Panc1 (cell line): ENCODE results near the gene AOAH. TPM values are rescaled to one million over a fixed set of nuclear protein-coding genes. Genes with fewer than 3 reads are reported as not detected.

Experiments used
- ATAC-seq: fragments of 200-7000 bp; cut with Tn5 transposase; 2 replicates; pipeline ENCODE4 v1.9.1; 2020; ENCODE audit warnings: mild to moderate bottlenecking, moderate library complexity
- BruUV-seq: library from RNA; stranded (reverse); fragments of 400-500 nt; replicated peaks from 2 replicates; lab custom pipeline; 2021; lab: Mats Ljungman, UMichigan
- CTCF ChIA-PET: fragments of 300-600 bp; sonication (Branson Sonifier 250); formaldehyde crosslinking; loops from one replicate; lab custom pipeline; 2022; ENCODE audit warnings: antibody characterized with exemption; lab: Charles Lee
- POLR2A ChIA-PET: fragments of 300-600 bp; sonication (Branson Sonifier 250); formaldehyde crosslinking; loops from one replicate; lab custom pipeline; 2022; ENCODE audit warnings: antibody characterized with exemption; lab: Charles Lee
- DNase-seq: peaks from one replicate; pipeline ENCODE4 v3.0.0-alpha.2; 2010; ENCODE audit warnings: low read depth, low spot score
- H3K27ac ChIP-seq: 2 replicates; pipeline ENCODE4 v1.5.1; 2011; ENCODE audit warnings: mild to moderate bottlenecking, low read length, inconsistent platforms
- H3K27me3 ChIP-seq: fragments of 200-500 bp; sonication (Bioruptor generic); 2 replicates; pipeline ENCODE4 v1.6.0; 2014; ENCODE audit warnings: low read length, inconsistent platforms; ENCODE audit not compliant: control insufficient read depth, insufficient read depth
- H3K36me3 ChIP-seq: fragments of 200-500 bp; sonication (Bioruptor generic); 2 replicates; pipeline ENCODE4 v1.5.1; 2014; ENCODE audit warnings: inconsistent platforms, mild to moderate bottlenecking, low read length, moderate library complexity; ENCODE audit not compliant: control insufficient read depth, insufficient read depth
- H3K4me1 ChIP-seq: 2 replicates; pipeline ENCODE4 v1.5.1; 2011; ENCODE audit warnings: inconsistent platforms, mild to moderate bottlenecking, low read length, moderate library complexity; ENCODE audit not compliant: control insufficient read depth, insufficient read depth
- H3K4me3 ChIP-seq, 2 experiments: 2 replicates each; pipeline ENCODE4 v1.5.1; 2011 to 2012; ENCODE audit warnings: low read depth in 2 of 2, low read length in 2 of 2, mild to moderate bottlenecking in 2 of 2, inconsistent platforms in 1 of 2, moderate library complexity in 1 of 2
- H3K9me3 ChIP-seq: fragments of 200-500 bp; sonication (Bioruptor generic); 2 replicates; pipeline ENCODE4 v1.5.1; 2014; ENCODE audit warnings: low read depth, mild to moderate bottlenecking, inconsistent platforms, low read length, moderate library complexity; ENCODE audit not compliant: control insufficient read depth, insufficient read depth
- POLR2AphosphoS5 ChIP-seq: IDR thresholded peaks from 2 replicates; pipeline ENCODE4 v1.6.1; 2012; ENCODE audit warnings: mild to moderate bottlenecking, low read depth, low read length, moderate library complexity
- SIN3A ChIP-seq: IDR thresholded peaks from 2 replicates; pipeline ENCODE4 v1.6.1; 2012; ENCODE audit warnings: low read depth, mild to moderate bottlenecking, low read length, moderate library complexity, borderline replicate concordance; ENCODE audit not compliant: insufficient read depth
- TCF7L2 ChIP-seq: IDR thresholded peaks from 2 replicates; pipeline ENCODE4 v1.6.1; 2011; ENCODE audit warnings: mild to moderate bottlenecking, low read depth, low read length, inconsistent platforms
- in situ Hi-C: cut with HindIII; loops from 2 replicates; pipeline ENCODE4 v1.10.0; 2016; ENCODE audit warnings: low sequenced_read_pairs, low pct_unique_long_range_greater_than_20kb
- intact Hi-C: fragments of 100-400 bp; cut with micrococcal nuclease; formaldehyde crosslinking; loops from one replicate; pipeline ENCODE4 v1.10.0; 2022; ENCODE audit not compliant: unreplicated experiment
- total RNA-seq: library from RNA; stranded (reverse); gene quantifications from one replicate; pipeline ENCODE4 v1.2.1, GENCODE V29; 2021; ENCODE audit not compliant: unreplicated experiment
- TF ChIP-seq, protein P1 (sequence below), 2 experiments: IDR thresholded peaks; 2 replicates each; pipeline ENCODE4 v1.6.1; 2011 to 2012; ENCODE audit warnings: low read depth in 2 of 2, control low read depth in 1 of 2, low read length in 1 of 2, mild to moderate bottlenecking in 1 of 2, moderate library complexity in 1 of 2; ENCODE audit not compliant: insufficient read depth in 1 of 2
- TF ChIP-seq, protein P2 (sequence below): fragments of 450-650 bp; IDR thresholded peaks from 2 replicates; pipeline ENCODE4 v1.5.1; 2017; ENCODE audit warnings: mild to moderate bottlenecking

Gene AOAH
- total RNA-seq, 1 experiment from 2014 or later: 0.31 TPM

DNA sequence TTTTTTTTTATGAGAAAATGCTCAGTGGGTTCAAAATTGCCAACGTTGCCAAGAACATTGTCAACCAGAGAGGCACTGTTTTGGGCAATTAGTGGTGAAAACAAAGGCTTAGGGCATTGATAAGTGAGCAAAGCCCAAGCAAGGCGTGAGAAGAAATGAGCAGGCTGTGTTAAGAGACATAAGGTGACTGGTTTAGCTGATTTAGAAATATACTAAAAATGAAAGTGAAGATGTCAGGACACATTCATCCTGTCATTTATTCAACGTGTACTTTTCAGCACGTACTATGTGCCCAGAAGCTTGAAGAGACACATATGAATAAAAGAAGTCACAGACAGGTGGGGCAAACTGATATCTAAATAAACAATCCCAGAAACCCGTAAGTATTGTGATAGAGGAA, 31.8 kb downstream of the AOAH start:
- no peaks in the 10 kb centered on the region for H3K4me1 ChIP-seq
- ATAC-seq (no peak), DNase-seq (no peak)
- TF ChIP-seq TCF7L2: no peak
- TF ChIP-seq, protein P1, sequence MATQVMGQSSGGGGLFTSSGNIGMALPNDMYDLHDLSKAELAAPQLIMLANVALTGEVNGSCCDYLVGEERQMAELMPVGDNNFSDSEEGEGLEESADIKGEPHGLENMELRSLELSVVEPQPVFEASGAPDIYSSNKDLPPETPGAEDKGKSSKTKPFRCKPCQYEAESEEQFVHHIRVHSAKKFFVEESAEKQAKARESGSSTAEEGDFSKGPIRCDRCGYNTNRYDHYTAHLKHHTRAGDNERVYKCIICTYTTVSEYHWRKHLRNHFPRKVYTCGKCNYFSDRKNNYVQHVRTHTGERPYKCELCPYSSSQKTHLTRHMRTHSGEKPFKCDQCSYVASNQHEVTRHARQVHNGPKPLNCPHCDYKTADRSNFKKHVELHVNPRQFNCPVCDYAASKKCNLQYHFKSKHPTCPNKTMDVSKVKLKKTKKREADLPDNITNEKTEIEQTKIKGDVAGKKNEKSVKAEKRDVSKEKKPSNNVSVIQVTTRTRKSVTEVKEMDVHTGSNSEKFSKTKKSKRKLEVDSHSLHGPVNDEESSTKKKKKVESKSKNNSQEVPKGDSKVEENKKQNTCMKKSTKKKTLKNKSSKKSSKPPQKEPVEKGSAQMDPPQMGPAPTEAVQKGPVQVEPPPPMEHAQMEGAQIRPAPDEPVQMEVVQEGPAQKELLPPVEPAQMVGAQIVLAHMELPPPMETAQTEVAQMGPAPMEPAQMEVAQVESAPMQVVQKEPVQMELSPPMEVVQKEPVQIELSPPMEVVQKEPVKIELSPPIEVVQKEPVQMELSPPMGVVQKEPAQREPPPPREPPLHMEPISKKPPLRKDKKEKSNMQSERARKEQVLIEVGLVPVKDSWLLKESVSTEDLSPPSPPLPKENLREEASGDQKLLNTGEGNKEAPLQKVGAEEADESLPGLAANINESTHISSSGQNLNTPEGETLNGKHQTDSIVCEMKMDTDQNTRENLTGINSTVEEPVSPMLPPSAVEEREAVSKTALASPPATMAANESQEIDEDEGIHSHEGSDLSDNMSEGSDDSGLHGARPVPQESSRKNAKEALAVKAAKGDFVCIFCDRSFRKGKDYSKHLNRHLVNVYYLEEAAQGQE (IDR thresholded peaks at IDR 0.05; ENCODE audit: insufficient read depth in 1 of 2, low read depth in 2 of 2, low read length in 1 of 2): no peak
- TF ChIP-seq POLR2AphosphoS5: no peak
- TF ChIP-seq SIN3A: no peak
- TF ChIP-seq, protein P2, sequence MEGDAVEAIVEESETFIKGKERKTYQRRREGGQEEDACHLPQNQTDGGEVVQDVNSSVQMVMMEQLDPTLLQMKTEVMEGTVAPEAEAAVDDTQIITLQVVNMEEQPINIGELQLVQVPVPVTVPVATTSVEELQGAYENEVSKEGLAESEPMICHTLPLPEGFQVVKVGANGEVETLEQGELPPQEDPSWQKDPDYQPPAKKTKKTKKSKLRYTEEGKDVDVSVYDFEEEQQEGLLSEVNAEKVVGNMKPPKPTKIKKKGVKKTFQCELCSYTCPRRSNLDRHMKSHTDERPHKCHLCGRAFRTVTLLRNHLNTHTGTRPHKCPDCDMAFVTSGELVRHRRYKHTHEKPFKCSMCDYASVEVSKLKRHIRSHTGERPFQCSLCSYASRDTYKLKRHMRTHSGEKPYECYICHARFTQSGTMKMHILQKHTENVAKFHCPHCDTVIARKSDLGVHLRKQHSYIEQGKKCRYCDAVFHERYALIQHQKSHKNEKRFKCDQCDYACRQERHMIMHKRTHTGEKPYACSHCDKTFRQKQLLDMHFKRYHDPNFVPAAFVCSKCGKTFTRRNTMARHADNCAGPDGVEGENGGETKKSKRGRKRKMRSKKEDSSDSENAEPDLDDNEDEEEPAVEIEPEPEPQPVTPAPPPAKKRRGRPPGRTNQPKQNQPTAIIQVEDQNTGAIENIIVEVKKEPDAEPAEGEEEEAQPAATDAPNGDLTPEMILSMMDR: no peak
- H3K27ac ChIP-seq: no peak overlapping the region
- no peak overlapping the region for H3K4me3 ChIP-seq
- H3K27me3 ChIP-seq: no peaks in the 10 kb centered on the region
- intact Hi-C loops: no loop called here
- POLR2A ChIA-PET: no interaction called here
- no peaks in the 10 kb centered on the region for H3K36me3 ChIP-seq
- BruUV-seq: no TSS peak
- H3K9me3 ChIP-seq: no peaks in the 10 kb centered on the region
- CTCF ChIA-PET: no interaction called here
- in situ Hi-C loops: no loop called here

DNA sequence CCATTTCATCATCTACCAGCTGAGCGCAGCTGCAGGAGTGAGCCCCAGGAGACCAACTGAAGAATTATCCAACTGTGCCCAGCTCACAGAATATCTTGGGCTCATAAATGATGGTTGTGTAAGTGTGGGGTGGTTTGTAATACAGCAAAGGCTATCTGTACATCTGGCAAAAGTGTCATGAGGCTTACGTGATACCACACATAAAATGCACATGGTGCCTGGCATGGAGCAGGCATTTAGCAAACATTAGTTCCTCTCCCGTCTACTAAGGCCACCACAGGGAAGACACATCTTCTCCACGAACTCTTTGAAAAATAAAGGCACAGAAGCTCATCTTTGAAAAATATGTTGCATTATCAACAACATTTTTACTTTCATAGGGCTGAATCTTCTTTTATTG, 32.3 kb downstream of the AOAH start:
- Histone ChIP-seq H3K4me3 (no peak overlapping the region), H3K27ac (no peak overlapping the region), H3K27me3 (no peaks in the 10 kb centered on the region), H3K36me3 (no peaks in the 10 kb centered on the region), H3K4me1 (no peaks in the 10 kb centered on the region), H3K9me3 (no peaks in the 10 kb centered on the region)
- intact Hi-C loops: no loop called here
- ATAC-seq: no peak
- DNase-seq: no peak
- in situ Hi-C loops: no loop called here
- TF ChIP-seq, protein P1 (IDR thresholded peaks at IDR 0.05; ENCODE audit: insufficient read depth in 1 of 2, low read depth in 2 of 2, low read length in 1 of 2): no peak
- TF ChIP-seq TCF7L2 (no peak), SIN3A (no peak), POLR2AphosphoS5 (no peak)
- TF ChIP-seq, protein P2: no peak
- ChIA-PET POLR2A (no interaction called here), CTCF (no interaction called here)
- BruUV-seq: no TSS peak
